Measurements from ENCODE around the gene TXLNG. TPM values are rescaled to one million over a fixed set of nuclear protein-coding genes. Genes with fewer than 3 reads are reported as not detected.
A peak's percentile ranks its signal among the peaks of the same experiment; 100 is the strongest.
"Not testable (repeated sequence)": the region's sequence is repeated elsewhere in the genome, so short reads cannot be mapped to it uniquely, and the experiment has no call there.

Gene TXLNG
- total RNA-seq, 1 donor from 2014 or later, result 9.2 TPM

- peak; percentile 53 for DNase-seq
These were observed 53.1 kb downstream of the TXLNG start for GRCh38 chrX:16839219-16839851.

GRCh38 chrX:16839852-16840460 is 53.7 kb downstream of the TXLNG start:
- DNase-seq, result peak; percentile 29

- no peak for DNase-seq
These were observed 56.4 kb downstream of the TXLNG start for GRCh38 chrX:16842684-16843083.

GRCh38 chrX:16843208-16843909 is 57.1 kb downstream of the TXLNG start:
- no peak for DNase-seq

- DNase-seq, result no peak
These were observed 59.4 kb downstream of the TXLNG start for GRCh38 chrX:16845686-16846085.

GRCh38 chrX:16848541-16848940 is 62.3 kb downstream of the TXLNG start:
- DNase-seq, result no peak

GRCh38 chrX:16851421-16851820 is 65.2 kb downstream of the TXLNG start:
- DNase-seq, result peak; percentile 7

GRCh38 chrX:16851827-16852226 is 65.6 kb downstream of the TXLNG start:
- no peak for DNase-seq

GRCh38 chrX:16852617-16853179 is 66.4 kb downstream of the TXLNG start:
- DNase-seq, result no peak

GRCh38 chrX:16853537-16853936 is 67.3 kb downstream of the TXLNG start:
- DNase-seq, result no peak

- no peak for DNase-seq
These were observed 69.3 kb downstream of the TXLNG start for GRCh38 chrX:16855363-16856075.

GRCh38 chrX:16856076-16856404 is 69.8 kb downstream of the TXLNG start:
- DNase-seq, result not testable (repeated sequence)

- no peak for DNase-seq
These were observed 70.5 kb downstream of the TXLNG start for GRCh38 chrX:16856744-16857143.

- no peak for DNase-seq
These were observed 76.6 kb downstream of the TXLNG start for GRCh38 chrX:16862829-16863228.

- no peak for DNase-seq
These were observed 81.7 kb downstream of the TXLNG start for GRCh38 chrX:16867947-16868346.

GRCh38 chrX:16868920-16869319 is 82.7 kb downstream of the TXLNG start:
- DNase-seq, result no peak

- peak; percentile 58 for DNase-seq
These were observed 83.3 kb downstream of the TXLNG start for GRCh38 chrX:16869393-16870094.

- DNase-seq, result peak; percentile 96
These were observed 84.0 kb downstream of the TXLNG start, which contains the start of gene RBBP7 for GRCh38 chrX:16870095-16870861. Gene RBBP7 (minus strand): TSS chrX:16870362. CDS start chrX:16870053, 309 bp downstream.

GRCh38 chrX:16870862-16871815 is 84.9 kb downstream of the TXLNG start:
- peak; percentile 51 for DNase-seq

GRCh38 chrX:16873106-16873505 is 86.8 kb downstream of the TXLNG start:
- DNase-seq, result no peak

Data from tongue (tissue), 2 donors.